ENCODE results near the gene SLC46A1.

Gene SLC46A1

GRCh38 chr17:28404007-28404406, 2.0 kb downstream of the SLC46A1 start:
- DNase-seq (ENCODE audit: low read depth in 2 of 2): no peak

- DNase-seq (ENCODE audit: low read depth in 2 of 2): no peak
Observed at GRCh38 chr17:28402844-28403243, 3.2 kb downstream of the SLC46A1 start.

GRCh38 chr17:28402224-28402630, 3.8 kb downstream of the SLC46A1 start:
- DNase-seq (ENCODE audit: low read depth in 2 of 2): no peak

GRCh38 chr17:28399808-28400207, 6.2 kb downstream of the SLC46A1 start:
- no peak for DNase-seq (ENCODE audit: low read depth in 2 of 2)

GRCh38 chr17:28398280-28398981, 7.6 kb downstream of the SLC46A1 start:
- no peak for DNase-seq (ENCODE audit: low read depth in 2 of 2)

- no peak for DNase-seq (ENCODE audit: low read depth in 2 of 2)
Observed at GRCh38 chr17:28397687-28398279, 8.2 kb downstream of the SLC46A1 start.

GRCh38 chr17:28397275-28397674, 8.7 kb downstream of the SLC46A1 start:
- DNase-seq (ENCODE audit: low read depth in 2 of 2): no peak

- DNase-seq (ENCODE audit: low read depth in 2 of 2): no peak
Observed at GRCh38 chr17:28396635-28397239, 9.3 kb downstream of the SLC46A1 start.

- DNase-seq (ENCODE audit: low read depth in 2 of 2): no peak
Observed at GRCh38 chr17:28395968-28396367, 10.0 kb downstream of the SLC46A1 start.

GRCh38 chr17:28395426-28395825, 10.6 kb downstream of the SLC46A1 start:
- DNase-seq (ENCODE audit: low read depth in 2 of 2): no peak

GRCh38 chr17:28394337-28395116, 11.5 kb downstream of the SLC46A1 start:
- no peak for DNase-seq (ENCODE audit: low read depth in 2 of 2)

- no peak for DNase-seq (ENCODE audit: low read depth in 2 of 2)
Observed at GRCh38 chr17:28392491-28392890, 13.5 kb downstream of the SLC46A1 start.

- DNase-seq (ENCODE audit: low read depth in 2 of 2): no peak
Observed at GRCh38 chr17:28391401-28391800, 14.6 kb downstream of the SLC46A1 start.

GRCh38 chr17:28390984-28391383, 15.0 kb downstream of the SLC46A1 start:
- DNase-seq (ENCODE audit: low read depth in 2 of 2): no peak

GRCh38 chr17:28390563-28390962, 15.4 kb downstream of the SLC46A1 start:
- DNase-seq (ENCODE audit: low read depth in 2 of 2): no peak

- no peak for DNase-seq (ENCODE audit: low read depth in 2 of 2)
Observed at GRCh38 chr17:28390141-28390540, 15.9 kb downstream of the SLC46A1 start.

- no peak for DNase-seq (ENCODE audit: low read depth in 2 of 2)
Observed at GRCh38 chr17:28388106-28388505, 17.9 kb downstream of the SLC46A1 start.

GRCh38 chr17:28386391-28386790, 19.6 kb downstream of the SLC46A1 start:
- DNase-seq (ENCODE audit: low read depth in 2 of 2): no peak

GRCh38 chr17:28385406-28385805, 20.6 kb downstream of the SLC46A1 start:
- DNase-seq (ENCODE audit: low read depth in 2 of 2): no peak

GRCh38 chr17:28385037-28385400, 21.0 kb downstream of the SLC46A1 start:
- no peak for DNase-seq (ENCODE audit: low read depth in 2 of 2)

- peak; percentile 48 to 58 for DNase-seq (ENCODE audit: low read depth in 2 of 2)
Observed at GRCh38 chr17:28384281-28385036, 21.6 kb downstream of the SLC46A1 start.
